Neural progenitor cell (in vitro differentiated cells): Measurements from ENCODE around the gene PTPRK.

Experiments
- EZH2 ChIP-seq: fragments of 200-600 bp; sonication (generic); IDR thresholded peaks from 2 replicates; pipeline ENCODE4 v1.6.1; 2017; ENCODE audit warnings: antibody characterized with exemption, mild to moderate bottlenecking, moderate library complexity
- TF ChIP-seq, protein P1 (sequence below): fragments of 200-600 bp; sonication (generic); IDR thresholded peaks from 2 replicates; pipeline ENCODE4 v1.5.1; 2017; ENCODE audit warnings: antibody characterized with exemption, mild to moderate bottlenecking

DNA sequence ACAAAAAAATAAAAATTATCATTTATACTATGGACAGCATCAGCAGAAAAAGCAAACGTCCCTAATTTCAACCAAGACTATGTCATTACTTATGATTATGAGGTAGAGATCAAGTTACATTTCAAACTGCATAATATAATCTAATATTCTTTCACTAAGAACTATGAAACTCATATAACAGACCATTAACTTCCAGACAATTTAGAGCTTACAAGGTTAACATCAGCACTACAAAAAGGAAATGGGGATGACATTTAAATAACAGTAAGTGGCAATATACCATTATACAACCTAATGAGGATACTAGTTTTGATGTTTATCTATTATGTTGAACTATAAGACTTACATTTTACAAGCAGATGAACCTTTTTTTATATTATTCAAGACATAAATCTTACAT, 358.6 kb downstream of the PTPRK start:
- TF ChIP-seq, protein P1, sequence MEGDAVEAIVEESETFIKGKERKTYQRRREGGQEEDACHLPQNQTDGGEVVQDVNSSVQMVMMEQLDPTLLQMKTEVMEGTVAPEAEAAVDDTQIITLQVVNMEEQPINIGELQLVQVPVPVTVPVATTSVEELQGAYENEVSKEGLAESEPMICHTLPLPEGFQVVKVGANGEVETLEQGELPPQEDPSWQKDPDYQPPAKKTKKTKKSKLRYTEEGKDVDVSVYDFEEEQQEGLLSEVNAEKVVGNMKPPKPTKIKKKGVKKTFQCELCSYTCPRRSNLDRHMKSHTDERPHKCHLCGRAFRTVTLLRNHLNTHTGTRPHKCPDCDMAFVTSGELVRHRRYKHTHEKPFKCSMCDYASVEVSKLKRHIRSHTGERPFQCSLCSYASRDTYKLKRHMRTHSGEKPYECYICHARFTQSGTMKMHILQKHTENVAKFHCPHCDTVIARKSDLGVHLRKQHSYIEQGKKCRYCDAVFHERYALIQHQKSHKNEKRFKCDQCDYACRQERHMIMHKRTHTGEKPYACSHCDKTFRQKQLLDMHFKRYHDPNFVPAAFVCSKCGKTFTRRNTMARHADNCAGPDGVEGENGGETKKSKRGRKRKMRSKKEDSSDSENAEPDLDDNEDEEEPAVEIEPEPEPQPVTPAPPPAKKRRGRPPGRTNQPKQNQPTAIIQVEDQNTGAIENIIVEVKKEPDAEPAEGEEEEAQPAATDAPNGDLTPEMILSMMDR, result no peak
- TF ChIP-seq EZH2, result no peak
